SK-N-SH treated with all-trans-retinoic acid at 6 μM for 48 hours (cell line): Measurements from ENCODE around the gene TFF3.

Experiments
- BACH2 ChIP-seq: fragments of 250-450 bp; sonication (Bioruptor Pico); IDR thresholded peaks from 2 replicates; pipeline ENCODE4 v1.9.0; 2021; ENCODE audit warnings: mild to moderate bottlenecking, borderline replicate concordance
- ZFP30 ChIP-seq: fragments of 450-650 bp; formaldehyde crosslinking; IDR thresholded peaks from 2 replicates; pipeline ENCODE4 v1.5.0; 2022; ENCODE audit warnings: mild to moderate bottlenecking, moderate library complexity
- TF ChIP-seq, protein P1 (sequence below): fragments of 250-450 bp; sonication (Bioruptor Pico); IDR thresholded peaks from 2 replicates; pipeline ENCODE4 v1.5.0; 2020; ENCODE audit warnings: mild to moderate bottlenecking, moderate library complexity

DNA sequence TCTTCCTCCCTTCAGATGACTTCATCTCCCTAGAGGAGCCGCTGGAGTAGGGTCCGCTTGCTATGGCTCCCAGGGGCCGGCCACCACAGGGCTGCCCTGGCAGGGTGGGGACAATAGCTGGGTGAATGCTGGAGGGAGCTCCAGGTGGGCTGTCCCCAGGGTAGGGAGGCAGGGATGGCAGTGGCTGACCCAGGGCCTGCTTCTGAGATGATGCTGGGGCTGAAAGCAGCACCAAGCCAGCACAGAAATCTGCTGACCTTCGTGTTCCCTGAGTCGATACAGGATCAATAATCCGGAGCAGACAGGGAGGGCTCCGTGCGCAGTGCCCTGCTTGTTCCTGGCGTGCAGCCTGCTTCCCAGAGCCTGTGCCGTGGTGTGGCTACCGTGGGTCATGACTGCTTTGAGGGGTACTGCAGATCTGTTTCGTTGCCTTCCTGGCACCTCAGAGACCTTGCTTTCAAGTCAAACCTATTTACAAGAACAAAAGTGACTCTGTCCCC is 34.0 kb downstream of the TFF3 start:
- TF ChIP-seq, protein P1, sequence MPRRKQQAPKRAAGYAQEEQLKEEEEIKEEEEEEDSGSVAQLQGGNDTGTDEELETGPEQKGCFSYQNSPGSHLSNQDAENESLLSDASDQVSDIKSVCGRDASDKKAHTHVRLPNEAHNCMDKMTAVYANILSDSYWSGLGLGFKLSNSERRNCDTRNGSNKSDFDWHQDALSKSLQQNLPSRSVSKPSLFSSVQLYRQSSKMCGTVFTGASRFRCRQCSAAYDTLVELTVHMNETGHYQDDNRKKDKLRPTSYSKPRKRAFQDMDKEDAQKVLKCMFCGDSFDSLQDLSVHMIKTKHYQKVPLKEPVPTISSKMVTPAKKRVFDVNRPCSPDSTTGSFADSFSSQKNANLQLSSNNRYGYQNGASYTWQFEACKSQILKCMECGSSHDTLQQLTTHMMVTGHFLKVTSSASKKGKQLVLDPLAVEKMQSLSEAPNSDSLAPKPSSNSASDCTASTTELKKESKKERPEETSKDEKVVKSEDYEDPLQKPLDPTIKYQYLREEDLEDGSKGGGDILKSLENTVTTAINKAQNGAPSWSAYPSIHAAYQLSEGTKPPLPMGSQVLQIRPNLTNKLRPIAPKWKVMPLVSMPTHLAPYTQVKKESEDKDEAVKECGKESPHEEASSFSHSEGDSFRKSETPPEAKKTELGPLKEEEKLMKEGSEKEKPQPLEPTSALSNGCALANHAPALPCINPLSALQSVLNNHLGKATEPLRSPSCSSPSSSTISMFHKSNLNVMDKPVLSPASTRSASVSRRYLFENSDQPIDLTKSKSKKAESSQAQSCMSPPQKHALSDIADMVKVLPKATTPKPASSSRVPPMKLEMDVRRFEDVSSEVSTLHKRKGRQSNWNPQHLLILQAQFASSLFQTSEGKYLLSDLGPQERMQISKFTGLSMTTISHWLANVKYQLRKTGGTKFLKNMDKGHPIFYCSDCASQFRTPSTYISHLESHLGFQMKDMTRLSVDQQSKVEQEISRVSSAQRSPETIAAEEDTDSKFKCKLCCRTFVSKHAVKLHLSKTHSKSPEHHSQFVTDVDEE (CRISPR knock-in tag) = no peak
- TF ChIP-seq BACH2 (CRISPR knock-in tag) (no peak), ZFP30 (CRISPR knock-in tag) (no peak)
